Measurements from ENCODE around the gene UVSSA. TPM values are rescaled to one million over a fixed set of nuclear protein-coding genes. Genes with fewer than 3 reads are reported as not detected.

UVSSA gene
- total RNA-seq, 1 donor from 2014 or later = 5.9 TPM

- Histone ChIP-seq H3K4me3 (no peak overlapping the region), H3K27me3 (ENCODE audit: low read depth) (peaks cover 100% of the 10 kb centered on the region), H3K27ac (replicated peaks) (no peak overlapping the region), H3K36me3 (no peaks in the 10 kb centered on the region), H3K4me1 (peaks cover 54% of the 10 kb centered on the region), H3K9me3 (replicated peaks) (no peaks in the 10 kb centered on the region)
- intact Hi-C loops (cut with micrococcal nuclease) = no loop called here
- DNase-seq = no peak
- no peak for TF ChIP-seq CTCF (IDR thresholded peaks at IDR 0.05; ENCODE audit: borderline replicate concordance)
Measured at GRCh38 chr4:1404573-1405253, 57.7 kb downstream of the UVSSA start.

DNA sequence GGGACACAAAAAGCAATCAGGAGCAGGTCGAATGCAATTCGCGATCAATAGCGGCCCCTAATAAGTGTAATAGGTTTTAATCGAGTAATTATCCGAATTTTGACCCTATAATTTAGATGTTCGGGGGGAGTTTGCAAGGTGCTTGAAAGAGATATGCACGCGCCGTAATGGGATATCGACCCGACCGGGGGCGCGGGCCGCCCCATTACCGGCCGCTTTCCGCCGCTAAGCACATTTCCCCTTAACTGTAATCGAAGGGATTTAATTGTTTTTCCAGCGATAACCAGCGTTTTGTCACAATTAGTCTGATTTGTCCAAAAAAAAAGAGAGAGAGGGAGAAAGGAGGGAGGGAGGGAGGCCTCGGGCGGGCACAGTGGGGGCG, 58.2 kb downstream of the UVSSA start:
- Histone ChIP-seq H3K36me3 (no peaks in the 10 kb centered on the region), H3K27ac (replicated peaks) (no peak overlapping the region), H3K4me1 (peaks cover 54% of the 10 kb centered on the region), H3K9me3 (replicated peaks) (no peaks in the 10 kb centered on the region), H3K4me3 (no peak overlapping the region), H3K27me3 (ENCODE audit: low read depth) (peaks cover 100% of the 10 kb centered on the region)
- no peak for DNase-seq
- intact Hi-C loops (cut with micrococcal nuclease) = no loop called here
- no peak for TF ChIP-seq CTCF (IDR thresholded peaks at IDR 0.05; ENCODE audit: borderline replicate concordance)

DNA sequence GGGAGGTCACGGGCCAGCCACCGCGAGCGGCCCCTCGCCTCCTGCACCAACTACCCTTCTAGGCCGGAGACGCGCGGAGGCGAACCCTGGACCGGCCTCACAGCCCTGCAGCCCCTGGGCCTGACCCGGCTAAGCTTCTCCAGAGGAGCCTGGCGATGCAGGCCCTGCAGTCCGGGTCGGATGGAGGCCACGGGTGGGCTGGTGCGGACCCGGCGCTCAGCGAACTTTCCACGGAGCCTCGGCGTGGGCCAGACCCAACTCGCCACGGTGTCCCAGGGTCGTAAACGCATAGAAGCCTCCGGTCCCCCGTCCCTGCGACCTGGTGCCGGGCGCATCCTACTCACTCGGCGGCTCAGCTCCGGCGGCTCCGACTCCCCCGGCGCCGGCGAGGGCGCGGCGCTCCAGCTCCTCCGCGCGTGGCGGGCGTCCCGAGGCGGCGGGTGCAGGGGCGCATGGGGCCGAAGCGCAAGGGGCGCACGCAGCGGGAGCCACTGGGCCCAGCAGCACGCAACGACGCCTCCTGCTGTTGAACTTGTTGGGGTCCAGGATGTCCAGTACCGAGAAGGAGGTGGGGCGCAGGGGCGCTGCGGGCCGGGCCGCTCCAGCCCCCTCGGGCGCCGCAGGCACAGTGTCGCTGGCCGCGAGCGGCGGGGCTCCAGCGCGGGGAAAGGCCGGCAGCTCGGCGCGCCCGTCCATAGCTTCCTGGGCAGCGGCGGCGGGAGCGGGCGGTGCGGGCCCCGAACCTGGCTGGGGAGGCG, 58.8 kb downstream of the UVSSA start:
- no peaks in the 10 kb centered on the region for H3K9me3 ChIP-seq (replicated peaks)
- peaks cover 54% of the 10 kb centered on the region for H3K4me1 ChIP-seq
- no peak overlapping the region for H3K27ac ChIP-seq (replicated peaks)
- DNase-seq = no peak
- H3K27me3 ChIP-seq (ENCODE audit: low read depth) = peaks cover 100% of the 10 kb centered on the region
- intact Hi-C loops (cut with micrococcal nuclease) = no loop called here
- no peaks in the 10 kb centered on the region for H3K36me3 ChIP-seq
- no peak overlapping the region for H3K4me3 ChIP-seq
- no peak for TF ChIP-seq CTCF (IDR thresholded peaks at IDR 0.05; ENCODE audit: borderline replicate concordance)

DNA sequence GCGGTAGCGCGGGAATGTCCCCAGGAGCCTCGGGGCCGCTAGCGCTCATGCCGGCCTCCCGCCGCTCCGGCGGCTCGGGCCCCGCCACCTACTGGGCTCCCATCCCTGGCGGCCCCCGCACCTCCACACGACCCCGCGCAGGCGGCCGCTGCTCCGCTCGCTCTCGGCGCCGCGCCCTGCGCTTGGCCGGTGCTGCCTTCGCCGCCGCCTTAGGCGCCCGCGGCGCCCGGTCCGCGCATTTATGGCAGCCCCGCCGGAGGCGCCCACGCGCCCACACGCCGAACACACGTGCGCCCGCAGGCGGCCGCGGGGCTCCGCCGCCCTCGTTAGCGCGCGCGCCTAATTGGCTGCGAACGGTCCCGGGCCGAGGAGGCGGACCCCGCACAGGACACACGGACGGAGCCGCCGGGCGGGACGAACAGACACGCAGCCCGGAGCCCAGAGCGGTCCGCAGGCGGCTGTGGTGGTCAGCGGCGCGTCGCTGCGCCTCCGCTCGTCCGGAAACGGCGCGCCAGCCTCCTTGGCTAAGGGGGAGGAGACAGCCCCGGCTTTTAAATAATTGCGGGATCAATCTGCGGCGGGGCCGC, 59.5 kb downstream of the UVSSA start, which contains the start of gene NKX1-1:
TSS of gene NKX1-1 (minus strand) at position 49 of the 587 bp plus-strand sequence. CDS start at position 49, 0 bp downstream.
- H3K27ac ChIP-seq (replicated peaks) = no peak within 1 kb of the TSS
- no peak within 1 kb of the TSS for H3K4me3 ChIP-seq
- no peak for DNase-seq
- H3K27me3 ChIP-seq (ENCODE audit: low read depth) = peaks cover 100% of the 10 kb centered on the region
- H3K36me3 ChIP-seq = no peaks in the 10 kb centered on the region
- H3K9me3 ChIP-seq (replicated peaks) = no peaks in the 10 kb centered on the region
- no peak for TF ChIP-seq CTCF (IDR thresholded peaks at IDR 0.05; ENCODE audit: borderline replicate concordance)
- peaks cover 54% of the 10 kb centered on the region for H3K4me1 ChIP-seq
- intact Hi-C loops (cut with micrococcal nuclease) = no loop called here

GRCh38 chr4:1406981-1407656, 60.1 kb downstream of the UVSSA start:
- intact Hi-C loops (cut with micrococcal nuclease) = no loop called here
- Histone ChIP-seq H3K4me1 (peaks cover 51% of the 10 kb centered on the region), H3K9me3 (replicated peaks) (no peaks in the 10 kb centered on the region), H3K36me3 (no peaks in the 10 kb centered on the region), H3K27ac (replicated peaks) (no peak overlapping the region), H3K4me3 (no peak overlapping the region), H3K27me3 (ENCODE audit: low read depth) (peaks cover 100% of the 10 kb centered on the region)
- DNase-seq = no peak
- TF ChIP-seq CTCF (IDR thresholded peaks at IDR 0.05; ENCODE audit: borderline replicate concordance) = no peak
